GDM1 (cell line): Measurements from ENCODE around the gene NEDD9.

ENCODE experiments used
- DNase-seq: peaks from one replicate; lab custom pipeline; 2025; lab: John Stamatoyannopoulos, UW

Gene NEDD9

DNA sequence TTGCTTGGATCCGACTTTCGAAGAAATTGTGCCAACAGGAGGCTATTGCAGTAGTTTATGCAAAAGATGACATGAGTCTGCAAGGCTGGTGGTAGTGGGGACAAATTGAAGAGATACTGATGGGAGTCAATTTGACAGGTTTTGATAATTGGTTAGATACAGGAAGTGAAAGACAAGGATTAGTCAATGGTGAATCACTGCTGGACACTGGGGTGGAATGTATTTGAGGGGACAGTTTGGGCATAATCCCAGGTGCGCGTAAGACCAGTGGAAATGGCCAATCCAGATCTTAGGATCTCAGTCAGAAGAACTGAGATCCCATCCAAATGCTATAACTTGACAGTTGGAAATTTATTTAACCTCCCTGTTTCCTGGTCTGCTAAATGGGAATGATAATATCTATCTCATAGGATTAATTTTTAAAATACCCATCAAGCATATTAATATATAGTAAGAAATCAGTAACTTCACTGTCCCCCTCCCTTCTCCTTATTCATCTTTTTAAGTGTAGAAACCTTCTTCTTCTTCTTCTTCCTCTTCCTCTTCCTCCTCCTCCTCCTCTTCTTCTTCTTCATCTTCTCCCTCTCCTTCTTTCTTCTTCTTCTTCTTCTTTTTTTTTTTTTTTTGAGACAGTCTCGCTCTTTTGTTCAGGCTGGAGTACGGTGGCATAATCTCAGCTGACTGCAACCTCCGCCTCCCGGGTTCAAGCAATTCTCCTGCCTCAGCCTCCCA lies 90.0 kb downstream of the NEDD9 start:
- DNase-seq: no peak

DNA sequence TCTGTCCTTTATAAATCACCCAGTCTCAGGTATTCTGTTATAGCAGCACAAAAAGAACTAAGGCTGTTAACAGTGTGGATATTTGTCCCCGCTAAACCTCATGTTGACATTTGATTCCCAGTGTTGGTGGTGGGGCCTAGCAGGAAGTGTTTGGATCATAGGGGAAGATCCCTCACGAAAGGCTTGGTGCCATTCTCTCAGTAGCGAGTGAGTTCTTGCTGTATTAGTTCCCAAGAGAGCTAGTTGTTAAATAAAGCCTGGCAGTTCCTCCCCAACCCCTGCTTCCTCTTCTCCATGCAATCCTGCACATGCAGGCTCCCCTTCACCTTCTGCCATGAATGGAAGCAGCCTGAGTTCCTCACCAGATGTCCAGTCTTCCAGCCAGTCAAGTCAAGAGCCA lies 91.2 kb downstream of the NEDD9 start:
- DNase-seq: no peak

DNA sequence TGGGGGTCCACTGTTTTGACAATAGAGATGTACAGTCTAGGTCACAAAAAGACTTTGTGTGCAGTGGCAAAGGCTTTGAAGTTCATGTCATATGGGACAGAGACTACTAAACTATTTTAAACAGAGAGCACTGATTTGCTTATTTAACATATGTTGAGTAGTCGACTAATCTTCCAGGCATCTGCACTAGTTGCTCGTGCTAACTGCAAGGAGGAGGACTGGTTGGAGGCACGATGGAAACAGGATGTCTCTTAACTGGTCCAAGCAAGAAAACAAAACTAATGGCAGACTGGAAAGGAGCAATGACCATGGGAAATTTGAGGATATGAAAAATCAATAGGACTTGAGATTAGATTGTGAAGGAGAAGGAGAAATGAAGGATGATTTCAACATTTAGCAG lies 92.4 kb downstream of the NEDD9 start:
- no peak for DNase-seq

DNA sequence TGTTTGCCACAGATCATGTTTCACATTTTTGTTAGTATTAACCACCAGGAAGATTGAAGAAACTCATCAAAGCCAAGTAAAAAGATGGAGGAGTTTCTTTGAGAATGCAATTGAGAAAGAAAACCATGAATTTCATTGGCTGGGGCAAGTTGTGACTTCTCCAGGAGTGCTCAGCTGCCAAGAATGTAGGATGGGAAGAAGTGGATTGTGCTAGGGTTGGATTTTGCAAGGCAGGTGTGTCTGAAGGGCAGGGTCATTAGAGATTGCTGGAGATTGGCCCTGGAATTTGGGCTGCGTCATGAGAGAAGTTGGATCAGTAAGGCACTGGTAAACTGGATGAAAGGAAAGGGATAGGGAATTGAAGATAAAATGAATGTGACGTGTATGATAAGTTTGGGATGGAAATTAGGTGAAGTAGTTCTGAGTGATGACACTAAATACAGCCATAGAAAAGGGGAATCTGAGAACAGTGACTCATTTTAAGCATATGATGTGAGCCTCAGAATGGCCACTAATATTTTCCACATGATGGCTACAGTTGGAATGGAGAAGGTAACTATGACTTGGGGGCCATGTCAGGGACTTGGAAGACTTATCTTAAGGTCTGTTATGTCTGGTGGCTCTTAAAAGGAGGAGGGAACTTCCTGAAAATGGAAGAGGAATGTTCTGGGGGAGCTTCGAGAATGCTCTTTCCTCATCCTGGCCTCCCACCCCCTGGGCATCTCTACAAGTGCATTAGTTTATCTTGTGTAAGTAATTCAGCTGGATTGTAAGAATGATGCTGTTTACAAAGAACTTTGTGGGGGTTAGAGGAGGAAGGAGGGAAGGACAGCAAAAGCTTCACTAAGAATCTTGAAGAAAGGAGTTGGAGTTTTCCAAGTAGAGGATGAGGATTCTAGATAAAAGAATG lies 93.2 kb downstream of the NEDD9 start:
- DNase-seq: no peak

DNA sequence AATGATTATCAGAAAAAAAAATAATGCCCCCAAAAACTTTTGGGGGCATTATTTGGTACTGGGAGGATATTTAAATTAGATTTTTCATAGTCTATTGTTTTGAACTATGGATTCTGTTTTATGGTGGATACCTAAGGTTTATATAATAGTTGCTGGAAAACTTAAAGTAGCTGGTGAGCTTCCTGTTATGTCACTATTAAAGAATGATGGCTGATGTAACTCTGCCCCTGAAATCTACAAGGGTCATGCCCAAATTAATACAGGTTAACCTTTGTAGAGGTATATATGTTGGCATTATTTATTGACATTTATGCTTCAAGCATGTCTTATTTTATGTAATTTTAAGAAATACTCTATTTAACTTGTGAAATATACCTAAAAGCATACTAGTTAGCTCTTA lies 95.7 kb downstream of the NEDD9 start:
- no peak for DNase-seq
